Motor neuron (in vitro differentiated cells): ENCODE results near the gene PCSK4. TPM values are rescaled to one million over a fixed set of nuclear protein-coding genes. Genes with fewer than 3 reads are reported as not detected.
"Not testable (repeated sequence)": the region's sequence is repeated elsewhere in the genome, so short reads cannot be mapped to it uniquely, and the experiment has no call there.

Source experiments
- ATAC-seq, 8 experiments: fragments of 200-7000 bp; cut with Tn5 transposase; replicated peaks in 6 of 8; 2 replicates each; pipeline ENCODE4 v1.8.0; 2021; ENCODE audit warnings: mild to moderate bottlenecking in 8 of 8, moderate library complexity in 8 of 8
- H3K27ac ChIP-seq, 2 donors: fragments of 250-450 bp; sonication (Bioruptor Pico); 2 replicates each; pipeline ENCODE4 v1.9.0; 2021; ENCODE audit warnings: antibody characterized with exemption in 2 of 2, mild to moderate bottlenecking in 2 of 2, moderate library complexity in 1 of 2
- H3K4me1 ChIP-seq, 2 donors: fragments of 250-450 bp; sonication (Bioruptor Pico); replicated peaks in 1 of 2; 2 replicates each; pipeline ENCODE4 v1.6.1; 2021; ENCODE audit warnings: antibody characterized with exemption in 2 of 2, mild to moderate bottlenecking in 2 of 2, moderate library complexity in 1 of 2
- H3K4me3 ChIP-seq, 5 donors: fragments of 250-450 bp; sonication (Bioruptor Pico); 2 replicates each; pipeline ENCODE4 v1.9.0; 2021; ENCODE audit warnings: antibody characterized with exemption in 5 of 5, mild to moderate bottlenecking in 5 of 5, moderate library complexity in 4 of 5
- WGBS, 10 experiments: fragments of 450-650 bp; shearing (Covaris generic); methylation state at CpG; one replicate each; pipeline ENCODE4 v1.0.0; 2022; 5-methylcytosine and 5-hydroxymethylcytosine counted together
- in situ Hi-C, 9 experiments: fragments of 400-800 bp; cut with MboI; loops; one replicate each; pipeline ENCODE4 v1.15.0; 2021; ENCODE audit warnings: low sequenced_read_pairs in 9 of 9, low pct_unique_long_range_greater_than_20kb in 2 of 9; ENCODE audit not compliant: unreplicated experiment in 9 of 9
- total RNA-seq, 8 experiments: library from RNA; unstranded; fragments of 300-600 nt; gene quantifications; 2 replicates each; pipeline versions ENCODE4 v1.2.3 to v1.2.4, GENCODE V29; 2022

PCSK4 gene
- total RNA-seq = 1 to 10 TPM; 1.9 to 5.6 (median 4.4) TPM

DNA sequence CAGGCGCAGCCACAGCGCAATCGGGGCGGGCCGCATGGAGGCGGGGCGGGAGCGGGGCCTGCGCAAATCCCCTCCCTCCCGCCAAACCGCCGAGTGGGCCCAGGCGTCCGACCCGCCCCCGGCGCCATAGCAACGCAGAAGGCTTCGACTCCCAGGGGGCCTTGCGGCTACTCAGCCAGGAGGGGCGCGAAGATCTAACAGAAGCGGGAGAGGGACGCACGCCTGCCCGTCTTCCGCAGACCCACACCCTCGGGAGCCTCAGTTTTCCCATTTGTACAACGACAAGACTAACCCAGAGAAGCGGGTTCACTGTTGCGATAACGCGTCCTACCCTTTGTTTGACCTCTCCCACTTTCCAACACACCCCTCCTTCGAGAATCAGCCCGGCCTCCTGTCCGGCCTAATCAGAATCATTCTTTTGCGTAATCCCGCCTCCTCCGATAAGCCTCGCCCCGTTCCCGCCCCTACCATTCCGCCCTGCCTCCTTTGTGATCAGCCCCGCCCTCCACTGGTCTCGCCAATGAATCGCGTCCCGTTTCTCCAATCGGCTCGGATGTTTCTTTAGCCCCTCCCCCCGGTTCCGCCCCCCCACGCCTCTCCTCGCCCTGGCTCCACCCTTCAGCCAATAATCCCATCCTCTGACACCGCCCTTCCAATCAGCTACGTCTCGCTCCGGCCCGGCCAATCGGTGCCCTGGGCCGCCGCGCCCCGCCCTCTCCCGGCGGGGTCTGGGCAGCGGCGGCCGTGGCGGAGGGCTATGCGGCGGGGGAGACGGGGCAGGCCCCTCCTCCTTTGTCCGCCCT lies at the start of gene PCSK4:
Gene PCSK4, minus strand, starts transcription at position 40 of the 803 bp plus-strand sequence. Its CDS starts 4 bp downstream, at position 36.
- 0% methylated on average over 5 of the region's 74 CpGs; no CpG with 5 or more reads in 9 of the 10 experiments for WGBS, 10 experiments
- peak; percentile 85 to 91 (median 90) for ATAC-seq
- peak within 1 kb of the TSS; percentile 40 to 47 (median 46) for H3K4me3 ChIP-seq
- in situ Hi-C loops = no loop called here
- H3K27ac ChIP-seq = peak within 1 kb of the TSS; percentile 79 to 80
- peaks cover 14 to 15% of the 10 kb centered on the region in 2 donors for H3K4me1 ChIP-seq

DNA sequence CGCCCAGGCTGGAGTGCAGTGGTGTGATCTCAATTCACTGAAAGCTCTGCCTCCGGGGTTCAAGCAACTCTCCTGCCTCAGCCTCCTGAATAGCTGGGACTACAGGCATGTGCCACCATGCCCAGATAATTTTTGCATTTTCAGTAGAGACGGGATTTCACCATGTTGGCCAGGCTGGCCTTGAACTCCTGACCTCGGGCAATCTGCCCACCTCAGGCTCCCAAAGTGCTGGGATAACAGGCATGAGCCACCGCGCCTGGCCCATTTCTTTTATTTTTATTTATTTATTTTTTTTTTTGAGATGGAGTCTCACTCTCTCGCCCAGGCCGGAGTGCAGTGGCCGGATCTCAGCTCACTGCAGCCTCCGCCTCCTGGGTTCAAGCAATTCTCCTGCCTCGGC lies 49.6 kb upstream of the PCSK4 start:
- in situ Hi-C loops = loop anchor here in 3 of 9 experiments (25.0 kb wide), 3 partner anchors 223 to 273 kb away; partner anchors contain the start of genes ATP8B3 (in 1 of the 3) and ONECUT3 (in 1 of the 3)
- not testable (repeated sequence) for ATAC-seq, H3K27ac ChIP-seq, H3K4me3 ChIP-seq, H3K4me1 ChIP-seq
- WGBS, 10 experiments = 76 to 100% (median 100%) methylated on average over 1 to 8 of the region's 11 CpGs; no CpG with 5 or more reads in 1 of the 10 experiments

GRCh38 chr19:1538978-1539377 lies 48.8 kb upstream of the PCSK4 start:
- no peaks in the 10 kb centered on the region for H3K4me1 ChIP-seq
- no peak overlapping the region for H3K27ac ChIP-seq
- in situ Hi-C loops = loop anchor here in 3 of 9 experiments (25.0 kb wide), 3 partner anchors 223 to 273 kb away; partner anchors contain the start of genes ATP8B3 (in 1 of the 3) and ONECUT3 (in 1 of the 3)
- no peak overlapping the region for H3K4me3 ChIP-seq
- WGBS, 10 experiments = 0 to 67% (median 31%) methylated on average over 1 to 9 of the region's 15 CpGs; no CpG with 5 or more reads in 4 of the 10 experiments
- ATAC-seq = no peak

- H3K4me3 ChIP-seq, H3K27ac ChIP-seq, H3K4me1 ChIP-seq, ATAC-seq: not testable (repeated sequence)
- 83 to 100% (median 100%) methylated on average over 1 to 3 of the region's 7 CpGs; no CpG with 5 or more reads in 6 of the 10 experiments for WGBS, 10 experiments
- in situ Hi-C loops = loop anchor here in 3 of 9 experiments (25.0 kb wide), 3 partner anchors 227 to 277 kb away; partner anchors contain the start of genes ATP8B3 (in 1 of the 3) and ONECUT3 (in 1 of the 3)
Observed at GRCh38 chr19:1535699-1536098, 45.5 kb upstream of the PCSK4 start.

GRCh38 chr19:1534972-1535371 lies 44.8 kb upstream of the PCSK4 start:
- in situ Hi-C loops = loop anchor here in 3 of 9 experiments (25.0 kb wide), 3 partner anchors 227 to 277 kb away; partner anchors contain the start of genes ATP8B3 (in 1 of the 3) and ONECUT3 (in 1 of the 3)
- Histone ChIP-seq H3K4me3 (no peak overlapping the region), H3K4me1 (no peaks in the 10 kb centered on the region), H3K27ac (no peak overlapping the region)
- WGBS, 10 experiments = 67 to 85% methylated on average over 3 to 4 of the region's 14 CpGs; no CpG with 5 or more reads in 8 of the 10 experiments
- peak in 1 of 8 experiments; percentile 17 for ATAC-seq

DNA sequence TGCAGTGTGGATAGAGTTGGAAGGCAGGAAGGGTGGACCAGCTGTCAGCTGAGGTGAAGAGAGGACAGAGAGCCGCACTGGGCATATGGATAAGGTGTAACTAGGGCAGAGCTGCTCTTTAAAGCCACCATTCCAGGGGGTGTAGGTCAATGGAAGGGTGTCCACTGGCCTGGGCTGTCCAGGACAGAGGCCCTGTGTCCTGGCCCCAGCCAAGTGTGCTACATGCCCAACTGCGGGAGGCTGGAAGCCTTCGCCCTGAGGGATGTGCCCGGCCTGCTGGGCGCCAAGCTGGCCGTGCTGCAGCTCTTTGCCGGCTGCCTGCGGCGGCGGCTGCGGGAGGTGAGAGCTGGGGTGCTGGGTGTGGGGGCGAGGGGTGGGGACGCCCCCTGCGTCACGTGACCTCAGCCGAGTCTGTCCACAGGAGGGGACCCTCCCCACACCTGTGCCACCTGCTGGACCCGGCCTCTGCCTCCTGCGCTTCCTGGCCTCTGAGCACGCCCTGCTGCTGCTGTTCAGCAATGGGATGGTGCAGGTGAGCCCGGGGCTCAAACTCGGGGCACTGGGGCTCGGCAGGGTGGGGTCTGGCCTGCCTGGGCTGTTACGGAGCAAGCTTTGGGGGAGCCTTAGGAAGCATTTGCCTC lies 43.5 kb upstream of the PCSK4 start:
- in situ Hi-C loops = loop anchor here in 3 of 9 experiments (25.0 kb wide), 3 partner anchors 229 to 279 kb away; partner anchors contain the start of genes ATP8B3 (in 1 of the 3) and ONECUT3 (in 1 of the 3)
- no peak overlapping the region for H3K27ac ChIP-seq
- ATAC-seq = peak in 3 of 8 experiments; percentile 14 to 18 (median 15)
- no peaks in the 10 kb centered on the region for H3K4me1 ChIP-seq
- 100% methylated on average over 3 of the region's 23 CpGs; no CpG with 5 or more reads in 9 of the 10 experiments for whole genome bisulfite sequencing, 10 experiments
- no peak overlapping the region for H3K4me3 ChIP-seq

- H3K4me3 ChIP-seq = no peak overlapping the region
- 10 to 100% (median 82%) methylated on average over 1 to 4 of the region's 9 CpGs; no CpG with 5 or more reads in 5 of the 10 experiments for WGBS, 10 experiments
- in situ Hi-C loops = loop anchor here in 3 of 9 experiments (25.0 kb wide), 3 partner anchors 230 to 280 kb away; partner anchors contain the start of genes ATP8B3 (in 1 of the 3) and ONECUT3 (in 1 of the 3)
- H3K4me1 ChIP-seq = no peaks in the 10 kb centered on the region
- no peak overlapping the region for H3K27ac ChIP-seq
- no peak for ATAC-seq
Observed at GRCh38 chr19:1532003-1532402, 41.9 kb upstream of the PCSK4 start.

- Histone ChIP-seq H3K4me3 (no peak overlapping the region), H3K4me1 (no peaks in the 10 kb centered on the region), H3K27ac (no peak overlapping the region)
- in situ Hi-C loops = loop anchor here in 3 of 9 experiments (25.0 kb wide), 3 partner anchors 231 to 281 kb away; partner anchors contain the start of genes ATP8B3 (in 1 of the 3) and ONECUT3 (in 1 of the 3)
- ATAC-seq = no peak
- WGBS, 10 experiments = 51 to 100% (median 78%) methylated on average over 2 to 6 of the region's 11 CpGs; no CpG with 5 or more reads in 6 of the 10 experiments
Observed at GRCh38 chr19:1531587-1531986, 41.4 kb upstream of the PCSK4 start.

DNA sequence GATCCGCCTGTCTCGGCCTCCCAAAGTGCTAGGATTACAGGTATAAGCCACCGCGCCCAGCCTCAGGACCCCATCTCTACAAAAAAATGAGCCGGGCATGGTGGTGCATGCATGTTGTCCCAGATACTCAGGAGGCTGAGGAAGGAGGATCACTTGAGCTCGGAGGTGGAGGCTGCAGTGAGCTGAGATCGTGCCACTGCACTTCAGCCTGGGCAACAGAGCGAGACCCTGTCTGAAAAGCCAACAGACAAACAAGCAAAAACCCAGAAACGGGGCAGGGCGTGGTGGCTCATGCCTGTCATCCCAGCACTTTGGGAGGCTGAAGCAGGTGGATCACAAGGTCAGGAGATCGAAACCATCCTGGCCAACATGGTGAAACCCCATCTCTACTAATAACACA lies 40.7 kb upstream of the PCSK4 start:
- H3K4me1 ChIP-seq, ATAC-seq, H3K27ac ChIP-seq, H3K4me3 ChIP-seq: not testable (repeated sequence)
- in situ Hi-C loops = loop anchor here in 3 of 9 experiments (25.0 kb wide), 3 partner anchors 231 to 281 kb away; partner anchors contain the start of genes ATP8B3 (in 1 of the 3) and ONECUT3 (in 1 of the 3)
- 60 to 78% (median 62%) methylated on average over 1 to 4 of the region's 11 CpGs; no CpG with 5 or more reads in 7 of the 10 experiments for WGBS, 10 experiments

DNA sequence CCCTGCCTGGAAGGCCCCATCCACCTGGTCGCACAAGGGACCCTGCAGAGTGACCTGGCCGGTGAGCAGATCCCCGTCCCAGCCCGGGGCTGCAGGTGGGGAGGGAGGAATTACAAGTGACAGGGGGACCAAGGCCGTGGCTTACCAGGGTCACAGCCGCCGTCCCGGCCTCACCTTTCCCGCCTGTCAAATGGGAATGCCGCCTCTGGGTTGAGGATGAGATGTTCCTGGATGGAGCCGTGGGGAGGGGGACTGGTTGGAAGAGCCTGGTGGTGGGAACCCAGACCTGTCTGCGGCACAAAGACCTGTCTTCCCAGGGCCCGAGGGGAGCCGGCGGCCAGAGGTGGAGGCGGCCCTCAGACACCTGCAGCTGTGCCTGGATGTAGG lies 39.3 kb upstream of the PCSK4 start:
- Histone ChIP-seq H3K4me1 (no peaks in the 10 kb centered on the region), H3K27ac (no peak overlapping the region), H3K4me3 (no peak overlapping the region)
- in situ Hi-C loops = loop anchor here in 3 of 9 experiments (25.0 kb wide), 3 partner anchors 233 to 283 kb away; partner anchors contain the start of genes ATP8B3 (in 1 of the 3) and ONECUT3 (in 1 of the 3)
- 67 to 80% (median 70%) methylated on average over 1 to 2 of the region's 16 CpGs; no CpG with 5 or more reads in 7 of the 10 experiments for WGBS, 10 experiments
- ATAC-seq = no peak

GRCh38 chr19:1528596-1529429 lies 38.7 kb upstream of the PCSK4 start:
- 47% methylated on average over 3 of the region's 23 CpGs; no CpG with 5 or more reads in 9 of the 10 experiments for WGBS, 10 experiments
- Histone ChIP-seq H3K4me3 (no peak overlapping the region), H3K27ac (no peak overlapping the region), H3K4me1 (no peaks in the 10 kb centered on the region)
- in situ Hi-C loops = loop anchor here in 3 of 9 experiments (25.0 kb wide), 3 partner anchors 233 to 283 kb away; partner anchors contain the start of genes ATP8B3 (in 1 of the 3) and ONECUT3 (in 1 of the 3)
- ATAC-seq = no peak
